SU-DHL-6 (cell line): ENCODE results near the gene FOXP4.

Experiments
- CTCF ChIP-seq: fragments of 200-600 bp; sonication (generic); IDR thresholded peaks from one replicate; pipeline ENCODE4 v1.5.1; 2017; ENCODE audit warnings: antibody characterized with exemption, mild to moderate bottlenecking, low read length, moderate library complexity; ENCODE audit not compliant: insufficient read depth, poor library complexity, severe bottlenecking
- EZH2phosphoT487 ChIP-seq: fragments of 200-600 bp; sonication (generic), shearing (Covaris generic); conservative IDR thresholded peaks from 2 replicates; pipeline ENCODE4 v1.6.1; 2018; ENCODE audit warnings: mild to moderate bottlenecking, antibody characterized with exemption, low read length, moderate library complexity, mixed read lengths

GRCh38 chr6:41596807-41597206 is 50.6 kb downstream of the FOXP4 start:
- TF ChIP-seq CTCF (no peak), EZH2phosphoT487 (no peak)
